Endothelial cell of umbilical vein (primary cell): ENCODE data around the gene NT5DC2.

Source experiments
- EZH2 ChIP-seq: IDR thresholded peaks from 2 replicates; pipeline ENCODE4 v1.6.1; 2012; ENCODE audit warnings: borderline replicate concordance, low read depth, mild to moderate bottlenecking, moderate library complexity, low read length, inconsistent platforms; ENCODE audit not compliant: severe bottlenecking
- POLR2A ChIP-seq: IDR thresholded peaks from 2 replicates; pipeline ENCODE4 v1.6.1; 2012; ENCODE audit warnings: low read depth, mild to moderate bottlenecking, control low read depth, low read length
- TF ChIP-seq, protein P1 (sequence below), 2 donors: IDR thresholded peaks; 1 replicate in 1 of 2; 2 replicates in 1 of 2; pipeline ENCODE4 v1.5.1; 2011; ENCODE audit warnings: low read length in 2 of 2, mild to moderate bottlenecking in 2 of 2, moderate library complexity in 2 of 2, control low read depth in 1 of 2, inconsistent platforms in 1 of 2, low read depth in 1 of 2; ENCODE audit not compliant: insufficient read depth in 1 of 2; ENCODE audit errors: extremely low read depth in 1 of 2

DNA sequence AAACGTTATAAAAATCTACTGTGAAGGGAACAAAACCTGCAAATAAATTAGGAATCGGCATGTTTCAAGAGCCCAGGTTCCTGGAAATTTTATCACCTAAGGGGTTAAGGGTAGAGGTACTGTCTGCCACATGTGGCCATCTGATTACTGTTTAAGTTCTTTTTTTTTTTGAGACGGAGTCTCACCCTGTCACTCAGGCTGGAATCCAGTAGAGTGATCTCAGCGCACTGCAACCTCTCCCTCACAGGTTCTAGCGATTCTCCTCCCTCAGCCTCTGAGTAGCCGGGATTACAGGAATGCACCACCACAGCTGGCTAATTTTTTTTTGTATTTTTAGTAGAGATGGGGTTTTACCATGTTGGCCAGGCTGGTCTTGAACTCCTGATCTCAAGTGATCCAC is 38.6 kb upstream of the NT5DC2 start:
- TF ChIP-seq, protein P1, sequence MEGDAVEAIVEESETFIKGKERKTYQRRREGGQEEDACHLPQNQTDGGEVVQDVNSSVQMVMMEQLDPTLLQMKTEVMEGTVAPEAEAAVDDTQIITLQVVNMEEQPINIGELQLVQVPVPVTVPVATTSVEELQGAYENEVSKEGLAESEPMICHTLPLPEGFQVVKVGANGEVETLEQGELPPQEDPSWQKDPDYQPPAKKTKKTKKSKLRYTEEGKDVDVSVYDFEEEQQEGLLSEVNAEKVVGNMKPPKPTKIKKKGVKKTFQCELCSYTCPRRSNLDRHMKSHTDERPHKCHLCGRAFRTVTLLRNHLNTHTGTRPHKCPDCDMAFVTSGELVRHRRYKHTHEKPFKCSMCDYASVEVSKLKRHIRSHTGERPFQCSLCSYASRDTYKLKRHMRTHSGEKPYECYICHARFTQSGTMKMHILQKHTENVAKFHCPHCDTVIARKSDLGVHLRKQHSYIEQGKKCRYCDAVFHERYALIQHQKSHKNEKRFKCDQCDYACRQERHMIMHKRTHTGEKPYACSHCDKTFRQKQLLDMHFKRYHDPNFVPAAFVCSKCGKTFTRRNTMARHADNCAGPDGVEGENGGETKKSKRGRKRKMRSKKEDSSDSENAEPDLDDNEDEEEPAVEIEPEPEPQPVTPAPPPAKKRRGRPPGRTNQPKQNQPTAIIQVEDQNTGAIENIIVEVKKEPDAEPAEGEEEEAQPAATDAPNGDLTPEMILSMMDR (IDR thresholded peaks at IDR 0.05; ENCODE audit: extremely low read depth in 1 of 2, insufficient read depth in 1 of 2, low read depth in 1 of 2, low read length in 2 of 2) = no peak
- TF ChIP-seq POLR2A (no peak), EZH2 (no peak)
